Spleen (tissue), 11 donors: Measurements from ENCODE around the gene FAM43B. TPM values are rescaled to one million over a fixed set of nuclear protein-coding genes. Genes with fewer than 3 reads are reported as not detected.
A peak's percentile ranks its signal among the peaks of the same experiment; 100 is the strongest.

Experiments used
- DNase-seq: peaks from one replicate; pipeline ENCODE4 v3.0.0-alpha.2; 2020
- H3K27ac ChIP-seq, 8 donors: fragments of 200-600 bp; sonication (generic) in 7 of 8; 1 replicate in 4 of 8; 2 replicates in 4 of 8; pipeline versions ENCODE4 v1.5.0 to v1.8.0; 2016 to 2021; ENCODE audit warnings: inconsistent platforms in 4 of 8, mild to moderate bottlenecking in 4 of 8, moderate library complexity in 1 of 8
- H3K27me3 ChIP-seq, 7 donors: fragments of 200-600 bp; sonication (generic) in 6 of 7; replicated peaks in 1 of 7; 1 replicate in 4 of 7; 2 replicates in 3 of 7; pipeline versions ENCODE4 v1.5.0 to v1.8.0; 2016 to 2021; ENCODE audit warnings: inconsistent platforms in 3 of 7, mild to moderate bottlenecking in 1 of 7
- H3K36me3 ChIP-seq, 6 donors: fragments of 200-600 bp; sonication (generic) in 5 of 6; 1 replicate in 4 of 6; 2 replicates in 2 of 6; pipeline versions ENCODE4 v1.5.0 to v1.8.0; 2016 to 2021; ENCODE audit warnings: inconsistent platforms in 2 of 6
- H3K4me1 ChIP-seq, 6 donors: fragments of 200-600 bp; sonication (generic) in 5 of 6; 1 replicate in 3 of 6; 2 replicates in 3 of 6; pipeline versions ENCODE4 v1.5.0 to v1.8.0; 2016 to 2021; ENCODE audit warnings: inconsistent platforms in 3 of 6
- H3K4me3 ChIP-seq, 8 donors: fragments of 200-600 bp; sonication (generic) in 7 of 8; 1 replicate in 4 of 8; 2 replicates in 4 of 8; pipeline versions ENCODE4 v1.5.0 to v1.8.0; 2016 to 2021; ENCODE audit warnings: inconsistent platforms in 4 of 8, mild to moderate bottlenecking in 4 of 8, moderate library complexity in 2 of 8
- H3K9me3 ChIP-seq, 8 donors: fragments of 200-600 bp; sonication (generic) in 7 of 8; 1 replicate in 4 of 8; 2 replicates in 4 of 8; pipeline versions ENCODE4 v1.5.0 to v1.8.0; 2016 to 2021; ENCODE audit warnings: inconsistent platforms in 4 of 8
- POLR2A ChIP-seq, 3 donors: fragments of 450-650 bp; IDR thresholded peaks; one replicate each; pipeline ENCODE4 v1.5.1; 2017; ENCODE audit warnings: antibody characterized with exemption in 3 of 3, mild to moderate bottlenecking in 1 of 3
- POLR2AphosphoS5 ChIP-seq, 3 donors: sonication (generic); formaldehyde crosslinking; IDR thresholded peaks; one replicate each; pipeline ENCODE4 v1.5.1; 2017; ENCODE audit warnings: antibody characterized with exemption in 3 of 3
- WGBS, 5 donors: extraction: QIAGEN DNeasy Blood & Tissue Kit in 3 of 5; methylation state at CpG; one replicate each; pipeline versions ENCODE4 v1.1.5 to v1.1.7; 2013 to 2018; 5-methylcytosine and 5-hydroxymethylcytosine counted together
- intact Hi-C: fragments of 100-400 bp; cut with DNase I; formaldehyde crosslinking; loops from one replicate; pipeline ENCODE4 v1.15.0; 2023; ENCODE audit warnings: low total_unique reads
- polyA plus RNA-seq, 3 donors: library from polyadenylated mRNA; stranded (reverse); fragments of 200-250 nt; gene quantifications; one replicate each; pipeline ENCODE4 v1.2.1, GENCODE V29; 2013
- total RNA-seq, 7 donors: library from RNA; depleted of rRNA in 3 of 7; stranded (reverse); fragments of >200 nt in 3 of 7; fragmentation: NEBNext Ultra II Directional in 4 of 7; extraction: Animal tissue kit (Norgen Biotek cat#: 25700) in 4 of 7; gene quantifications; one replicate each; pipeline versions ENCODE4 v1.1.0 to v1.2.1, GENCODE V29; 2016 to 2021
- TF ChIP-seq, protein P1 (sequence below), 11 experiments: fragments of 200-600 bp in 7 of 11; fragments of 450-650 bp in 4 of 11; sonication (generic) in 4 of 11; IDR thresholded peaks in 8 of 11; conservative IDR thresholded peaks in 3 of 11; 1 replicate in 7 of 11; 2 replicates in 4 of 11; pipeline versions ENCODE4 v1.4.0 to v1.8.0; 2016 to 2021; ENCODE audit warnings: antibody characterized with exemption in 11 of 11, inconsistent platforms in 4 of 11, mild to moderate bottlenecking in 1 of 11
- donor health status: healthy with polysubstance abuse.
- donor health status: DM: no; HTN: no; CAD: no; lungs with moderate emphysema.
- donor health status: DM: no; HTN: no; CAD: no.
- donor health status: Bipolar disorder and iron deficiency.
- donor health status: healthy.
- donor health status: DM: no; HTN: no; CAD: no.
- donor health status: DM: yes; HTN: yes; CAD: no.

FAM43B gene
- total and polyA plus RNA-seq, 10 donors, result 0.11 to 0.97 (median 0.71) TPM

DNA sequence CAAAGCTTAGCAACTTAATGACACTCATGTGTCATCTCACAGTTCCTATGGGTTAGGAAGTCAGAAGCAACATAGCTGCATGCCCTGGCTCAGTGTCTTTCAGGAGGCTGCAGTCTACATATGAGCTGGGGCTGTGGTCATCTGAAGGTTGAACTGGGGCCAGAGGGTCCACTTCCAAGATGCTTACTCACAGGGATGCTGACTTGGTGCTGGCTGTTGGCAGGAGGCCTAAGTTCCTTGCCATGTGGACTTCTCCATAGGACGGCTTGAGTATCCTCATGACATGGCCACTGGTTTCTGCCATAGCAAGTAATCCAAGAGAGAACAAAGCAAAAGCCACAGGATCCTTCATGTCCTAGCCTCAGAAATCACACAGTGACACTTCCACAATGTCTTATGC lies 12.1 kb upstream of the FAM43B start:
- WGBS, 5 donors, result 90 to 94% (median 93%) methylated on average over 1 of the region's 1 CpG
- Histone ChIP-seq H3K9me3 (no peaks in the 10 kb centered on the region), H3K4me3 (no peak overlapping the region), H3K27ac (no peak overlapping the region), H3K4me1 (peaks cover 0 to 4% (median 0%) of the 10 kb centered on the region in 6 donors), H3K27me3 (peaks cover 0 to 25% (median 0%) of the 10 kb centered on the region in 7 donors), H3K36me3 (no peaks in the 10 kb centered on the region)
- TF ChIP-seq POLR2AphosphoS5 (IDR thresholded peaks at IDR 0.05), result no peak
- TF ChIP-seq, protein P1, sequence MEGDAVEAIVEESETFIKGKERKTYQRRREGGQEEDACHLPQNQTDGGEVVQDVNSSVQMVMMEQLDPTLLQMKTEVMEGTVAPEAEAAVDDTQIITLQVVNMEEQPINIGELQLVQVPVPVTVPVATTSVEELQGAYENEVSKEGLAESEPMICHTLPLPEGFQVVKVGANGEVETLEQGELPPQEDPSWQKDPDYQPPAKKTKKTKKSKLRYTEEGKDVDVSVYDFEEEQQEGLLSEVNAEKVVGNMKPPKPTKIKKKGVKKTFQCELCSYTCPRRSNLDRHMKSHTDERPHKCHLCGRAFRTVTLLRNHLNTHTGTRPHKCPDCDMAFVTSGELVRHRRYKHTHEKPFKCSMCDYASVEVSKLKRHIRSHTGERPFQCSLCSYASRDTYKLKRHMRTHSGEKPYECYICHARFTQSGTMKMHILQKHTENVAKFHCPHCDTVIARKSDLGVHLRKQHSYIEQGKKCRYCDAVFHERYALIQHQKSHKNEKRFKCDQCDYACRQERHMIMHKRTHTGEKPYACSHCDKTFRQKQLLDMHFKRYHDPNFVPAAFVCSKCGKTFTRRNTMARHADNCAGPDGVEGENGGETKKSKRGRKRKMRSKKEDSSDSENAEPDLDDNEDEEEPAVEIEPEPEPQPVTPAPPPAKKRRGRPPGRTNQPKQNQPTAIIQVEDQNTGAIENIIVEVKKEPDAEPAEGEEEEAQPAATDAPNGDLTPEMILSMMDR (IDR thresholded peaks at IDR 0.05 in 8 of 11, conservative IDR thresholded peaks at IDR 0.05 in 3 of 11), result no peak
- TF ChIP-seq POLR2A (IDR thresholded peaks at IDR 0.05), result no peak
- DNase-seq, result no peak
- intact Hi-C loops, result no loop called here

- intact Hi-C loops, result no loop called here
- no peak overlapping the region for H3K27ac ChIP-seq
- H3K4me3 ChIP-seq, result no peak overlapping the region
- no peaks in the 10 kb centered on the region for H3K9me3 ChIP-seq
- H3K4me1 ChIP-seq, result peaks cover 0 to 7% (median under 1%) of the 10 kb centered on the region in 6 donors
- TF ChIP-seq, protein P1 (IDR thresholded peaks at IDR 0.05 in 8 of 11, conservative IDR thresholded peaks at IDR 0.05 in 3 of 11), result no peak
- no peak for DNase-seq
- H3K27me3 ChIP-seq, result peaks cover 0 to 69% (median 2%) of the 10 kb centered on the region in 7 donors
- H3K36me3 ChIP-seq, result no peaks in the 10 kb centered on the region
- WGBS, 5 donors, result 85 to 98% (median 93%) methylated on average over 3 of the region's 3 CpGs
These were observed 5.7 kb upstream of the FAM43B start for GRCh38 chr1:20546637-20547036.

GRCh38 chr1:20551161-20551560 lies 1.2 kb upstream of the FAM43B start:
- peak overlapping the region in 3 of 8 donors; percentile 59 to 68 (median 60) for H3K27ac ChIP-seq
- peaks cover 0 to 91% (median 32%) of the 10 kb centered on the region in 7 donors for H3K27me3 ChIP-seq
- WGBS, 5 donors, result 46 to 70% (median 59%) methylated on average over 3 of the region's 3 CpGs
- DNase-seq, result no peak
- intact Hi-C loops, result no loop called here
- H3K4me1 ChIP-seq, result peaks cover 4 to 46% (median 25%) of the 10 kb centered on the region in 6 donors
- no peak overlapping the region for H3K4me3 ChIP-seq
- no peaks in the 10 kb centered on the region for H3K36me3 ChIP-seq
- no peaks in the 10 kb centered on the region for H3K9me3 ChIP-seq
- TF ChIP-seq, protein P1 (IDR thresholded peaks at IDR 0.05 in 8 of 11, conservative IDR thresholded peaks at IDR 0.05 in 3 of 11), result no peak
- TF ChIP-seq POLR2A (IDR thresholded peaks at IDR 0.05) (no peak), POLR2AphosphoS5 (IDR thresholded peaks at IDR 0.05) (no peak)

DNA sequence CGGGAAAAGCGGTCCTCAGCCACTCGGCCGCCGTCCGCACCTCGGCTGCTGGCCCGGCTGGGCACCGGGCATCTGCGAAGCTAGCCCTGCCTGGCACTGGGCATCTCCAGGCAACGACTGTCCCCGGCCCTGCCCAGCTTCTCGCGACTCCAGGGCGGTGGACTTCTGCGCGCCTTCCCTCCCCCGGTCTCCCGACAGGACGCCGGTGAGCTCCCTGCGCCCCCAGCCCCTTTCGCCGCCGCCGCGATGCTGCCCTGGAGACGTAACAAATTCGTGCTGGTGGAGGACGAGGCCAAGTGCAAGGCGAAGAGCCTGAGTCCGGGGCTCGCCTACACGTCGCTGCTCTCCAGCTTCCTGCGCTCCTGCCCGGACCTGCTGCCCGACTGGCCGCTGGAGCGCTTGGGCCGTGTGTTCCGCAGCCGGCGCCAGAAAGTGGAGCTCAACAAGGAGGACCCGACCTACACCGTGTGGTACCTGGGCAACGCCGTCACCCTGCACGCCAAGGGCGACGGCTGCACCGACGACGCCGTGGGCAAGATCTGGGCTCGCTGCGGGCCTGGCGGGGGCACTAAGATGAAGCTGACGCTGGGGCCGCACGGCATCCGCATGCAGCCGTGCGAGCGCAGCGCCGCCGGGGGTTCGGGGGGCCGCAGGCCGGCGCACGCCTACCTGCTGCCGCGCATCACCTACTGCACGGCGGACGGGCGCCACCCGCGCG lies 514 bp downstream of the FAM43B start:
- intact Hi-C loops, result no loop called here
- DNase-seq, result no peak
- Histone ChIP-seq H3K27me3 (peaks cover 0 to 95% (median 32%) of the 10 kb centered on the region in 7 donors), H3K4me3 (peak overlapping the region in 7 of 8 donors; percentile 23 to 63 (median 31)), H3K9me3 (no peaks in the 10 kb centered on the region), H3K36me3 (no peaks in the 10 kb centered on the region), H3K27ac (peak overlapping the region in 5 of 8 donors; percentile 12 to 68 (median 46)), H3K4me1 (peaks cover 4 to 46% (median 25%) of the 10 kb centered on the region in 6 donors)
- TF ChIP-seq, protein P1 (IDR thresholded peaks at IDR 0.05 in 8 of 11, conservative IDR thresholded peaks at IDR 0.05 in 3 of 11), result no peak
- no peak for TF ChIP-seq POLR2AphosphoS5 (IDR thresholded peaks at IDR 0.05)
- no peak for TF ChIP-seq POLR2A (IDR thresholded peaks at IDR 0.05)
- 2 to 4% (median 3%) methylated on average over 44 to 82 of the region's 82 CpGs; no CpG with 5 or more reads in 1 of the 5 donors for WGBS, 5 donors
